IMR-90 (cell line): Measurements from ENCODE around the gene KRTAP20-2. TPM values are rescaled to one million over a fixed set of nuclear protein-coding genes. Genes with fewer than 3 reads are reported as not detected.

Source experiments
- ATAC-seq: fragments of 200-7000 bp; cut with Tn5 transposase; 2 replicates; pipeline ENCODE4 v1.9.1; 2020; ENCODE audit warnings: low read depth, mild to moderate bottlenecking, moderate library complexity
- BruUV-seq: library from RNA; stranded (reverse); fragments of 400-500 nt; replicated peaks from 2 replicates; lab custom pipeline; 2021; lab: Mats Ljungman, UMichigan
- CTCF ChIA-PET: fragments of 300-600 bp; formaldehyde crosslinking; extraction: SDS; loops from one replicate; lab custom pipeline; 2021; ENCODE audit warnings: antibody characterized with exemption; lab: Yijun Ruan, JAX
- POLR2A ChIA-PET: fragments of 300-600 bp; sonication (Branson Sonifier 250); formaldehyde crosslinking; loops from one replicate; lab custom pipeline; 2022; ENCODE audit warnings: antibody characterized with exemption; ENCODE audit not compliant: unreplicated experiment; lab: Charles Lee
- DNase-seq: peaks from one replicate; pipeline ENCODE4 v3.0.0; 2013
- H2AFZ ChIP-seq: replicated peaks from 2 replicates; pipeline ENCODE3; 2013; ENCODE audit warnings: low read length, mild to moderate bottlenecking; ENCODE audit not compliant: poor library complexity
- H2AK5ac ChIP-seq: 2 replicates; pipeline ENCODE4 v1.6.1; 2013; ENCODE audit warnings: low read depth, low read length, inconsistent platforms
- H2AK9ac ChIP-seq: replicated peaks from 2 replicates; pipeline ENCODE3; 2013; ENCODE audit warnings: mild to moderate bottlenecking, low read depth, low read length, moderate library complexity; ENCODE audit not compliant: poor library complexity
- H2BK120ac ChIP-seq: 2 replicates; pipeline ENCODE4 v1.6.1; 2013; ENCODE audit warnings: low read depth, low read length, inconsistent platforms
- H2BK15ac ChIP-seq: 3 replicates; pipeline ENCODE4 v1.6.1; 2013; ENCODE audit warnings: low read depth, low read length, inconsistent platforms
- H2BK20ac ChIP-seq: 2 replicates; pipeline ENCODE4 v1.6.1; 2013; ENCODE audit warnings: low read depth, mild to moderate bottlenecking, inconsistent platforms, low read length, moderate library complexity
- H2BK5ac ChIP-seq: 2 replicates; pipeline ENCODE4 v1.6.1; 2013; ENCODE audit warnings: mild to moderate bottlenecking, low read depth, low read length, inconsistent platforms; ENCODE audit not compliant: poor library complexity, severe bottlenecking
- H3K14ac ChIP-seq: replicated peaks from 2 replicates; pipeline ENCODE4 v1.6.1; 2013; ENCODE audit warnings: low read depth, low read length, inconsistent platforms
- H3K18ac ChIP-seq: 2 replicates; pipeline ENCODE4 v1.6.1; 2013; ENCODE audit warnings: low read depth, low read length, control low read depth
- H3K23ac ChIP-seq: 2 replicates; pipeline ENCODE4 v1.6.1; 2013; ENCODE audit warnings: low read depth, low read length, inconsistent platforms
- H3K27ac ChIP-seq: 2 replicates; pipeline ENCODE4 v1.5.1; 2013; ENCODE audit warnings: mild to moderate bottlenecking, control low read depth, low read length; ENCODE audit not compliant: insufficient read depth
- H3K27me3 ChIP-seq: 2 replicates; pipeline ENCODE4 v1.6.1; 2013; ENCODE audit warnings: low read length; ENCODE audit not compliant: control insufficient read depth, insufficient read depth
- H3K36me3 ChIP-seq: 2 replicates; pipeline ENCODE4 v1.6.1; 2013; ENCODE audit warnings: low read length, mixed read lengths; ENCODE audit not compliant: control insufficient read depth, insufficient read depth
- H3K4ac ChIP-seq: 2 replicates; pipeline ENCODE4 v1.6.1; 2013; ENCODE audit warnings: low read depth, low read length, inconsistent platforms
- H3K4me1 ChIP-seq: 2 replicates; pipeline ENCODE4 v1.6.1; 2013; ENCODE audit warnings: low read length, mixed read lengths; ENCODE audit not compliant: control insufficient read depth, insufficient read depth
- H3K4me2 ChIP-seq: 2 replicates; pipeline ENCODE4 v1.6.1; 2013; ENCODE audit warnings: low read depth, mild to moderate bottlenecking, control low read depth, low read length, moderate library complexity
- H3K4me3 ChIP-seq: 2 replicates; pipeline ENCODE4 v1.5.1; 2013; ENCODE audit warnings: low read depth, mild to moderate bottlenecking, control low read depth, low read length, moderate library complexity; ENCODE audit not compliant: insufficient read depth
- H3K56ac ChIP-seq: 2 replicates; pipeline ENCODE4 v1.6.1; 2013; ENCODE audit warnings: low read length, inconsistent platforms; ENCODE audit not compliant: insufficient read depth; ENCODE audit errors: extremely low read depth
- H3K79me1 ChIP-seq, 2 experiments: 2 replicates each; pipeline ENCODE4 v1.6.1; 2013; ENCODE audit warnings: low read length in 2 of 2, inconsistent platforms in 1 of 2, low read depth in 1 of 2
- H3K9ac ChIP-seq: 2 replicates; pipeline ENCODE4 v1.6.1; 2013; ENCODE audit warnings: low read depth, low read length, control low read depth
- H3K9me1 ChIP-seq: 2 replicates; pipeline ENCODE4 v1.6.1; 2013; ENCODE audit warnings: low read length, inconsistent platforms; ENCODE audit not compliant: insufficient read depth
- H3K9me3 ChIP-seq: 2 replicates; pipeline ENCODE4 v1.6.1; 2013; ENCODE audit warnings: low read length; ENCODE audit not compliant: control insufficient read depth, insufficient read depth
- H4K20me1 ChIP-seq: 2 replicates; pipeline ENCODE4 v1.6.1; 2013; ENCODE audit warnings: low read length, inconsistent platforms; ENCODE audit not compliant: insufficient read depth
- H4K5ac ChIP-seq: 2 replicates; pipeline ENCODE4 v1.6.1; 2013; ENCODE audit warnings: mild to moderate bottlenecking, low read depth, low read length, control low read depth
- H4K8ac ChIP-seq, 2 experiments: 2 replicates each; pipeline ENCODE4 v1.6.1; 2013; ENCODE audit warnings: low read depth in 2 of 2, low read length in 2 of 2, control low read depth in 1 of 2, inconsistent platforms in 1 of 2
- H4K91ac ChIP-seq: 2 replicates; pipeline ENCODE4 v1.6.1; 2013; ENCODE audit warnings: low read depth, low read length, inconsistent platforms; ENCODE audit not compliant: insufficient read depth
- NFE2L2 ChIP-seq: fragments of 150-350 bp; IDR thresholded peaks from 2 replicates; pipeline ENCODE4 v1.6.1; 2016; ENCODE audit warnings: low read depth, mild to moderate bottlenecking, low read length
- USF2 ChIP-seq: fragments of 150-350 bp; IDR thresholded peaks from 2 replicates; pipeline ENCODE4 v1.6.1; 2017; ENCODE audit warnings: mild to moderate bottlenecking, antibody characterized with exemption, low read length, low read depth
- dilution Hi-C: fragments of 300-500 bp; cut with HindIII; formaldehyde crosslinking; loops from one replicate; pipeline ENCODE4 v1.14.3; 2018; ENCODE audit warnings: low sequenced_read_pairs; ENCODE audit not compliant: unreplicated experiment
- in situ Hi-C: fragments of 300-500 bp; cut with MboI; formaldehyde crosslinking; loops from 3 replicates; pipeline ENCODE4 v1.14.3; 2019; ENCODE audit warnings: low sequenced_read_pairs, inconsistent platforms, mixed read lengths
- intact Hi-C: fragments of 100-400 bp; cut with micrococcal nuclease; formaldehyde crosslinking; loops from 2 replicates; pipeline ENCODE4 v1.10.0; 2022
- polyA plus RNA-seq, 3 experiments: library from polyadenylated mRNA; depleted of rRNA; stranded (reverse); fragments of >200 nt; gene quantifications; 2 replicates each; pipeline ENCODE4 v1.2.3, GENCODE V29; 2012; ENCODE audit warnings: low replicate concordance in 1 of 3
- total RNA-seq: library from RNA; depleted of rRNA; stranded (reverse); fragments of >200 nt; gene quantifications from 2 replicates; pipeline ENCODE4 v1.2.3, GENCODE V29; 2012

Gene KRTAP20-2
- total and polyA plus RNA-seq, 2 of the 4 experiments (the other 2 are of a cell fraction) = not detected

- Histone ChIP-seq H2BK20ac (no peak overlapping the region), H4K8ac (no peak overlapping the region), H2BK15ac (no peak overlapping the region), H3K36me3 (no peaks in the 10 kb centered on the region), H2BK120ac (no peak overlapping the region), H2BK5ac (no peak overlapping the region), H4K91ac (no peak overlapping the region), H3K27ac (no peak overlapping the region), H3K27me3 (no peaks in the 10 kb centered on the region), H4K20me1 (no peaks in the 10 kb centered on the region), H3K9me3 (peaks cover 14% of the 10 kb centered on the region), H3K4me1 (no peaks in the 10 kb centered on the region), H3K4ac (no peak overlapping the region), H3K14ac (no peak overlapping the region), H3K9ac (no peak overlapping the region), H3K9me1 (no peaks in the 10 kb centered on the region), H2AFZ (no peak overlapping the region), H3K79me1 (no peaks in the 10 kb centered on the region), H2AK9ac (no peak overlapping the region), H3K4me2 (no peak overlapping the region), H3K18ac (no peak overlapping the region), H4K5ac (no peak overlapping the region), H3K23ac (no peak overlapping the region), H3K56ac (no peak overlapping the region), H3K4me3 (no peak overlapping the region), H2AK5ac (no peak overlapping the region)
- intact Hi-C loops (no loop called here), in situ Hi-C loops (no loop called here), dilution Hi-C loops (no loop called here)
- POLR2A ChIA-PET = no interaction called here
- CTCF ChIA-PET = no interaction called here
- TF ChIP-seq USF2 = no peak
- TF ChIP-seq NFE2L2 = no peak
- DNase-seq (no peak), ATAC-seq (no peak)
- no TSS peak for BruUV-seq
These were observed 41.7 kb downstream of the KRTAP20-2 start for GRCh38 chr21:30676737-30677136.
